Smooth muscle cell (in vitro differentiated cells): ENCODE results near the gene PRF1. TPM values are rescaled to one million over a fixed set of nuclear protein-coding genes. Genes with fewer than 3 reads are reported as not detected.

Experiments
- DNase-seq: peaks from one replicate; lab custom pipeline; 2025; ENCODE audit not compliant: unreplicated experiment; lab: John Stamatoyannopoulos, UW
- H2AFZ ChIP-seq: fragments of 200-600 bp; sonication (generic); 2 replicates; pipeline ENCODE4 v1.6.0; 2016; ENCODE audit warnings: antibody characterized with exemption, low read depth, mild to moderate bottlenecking
- H3F3A ChIP-seq: fragments of 200-600 bp; sonication (generic); 2 replicates; pipeline ENCODE4 v1.6.0; 2017; ENCODE audit warnings: antibody characterized with exemption, low read depth
- H3K27ac ChIP-seq: fragments of 200-600 bp; sonication (generic); 2 replicates; pipeline ENCODE4 v1.5.1; 2016; ENCODE audit warnings: low read depth, mild to moderate bottlenecking
- H3K27me3 ChIP-seq: fragments of 200-600 bp; sonication (generic); 2 replicates; pipeline ENCODE4 v1.6.1; 2016; ENCODE audit warnings: low read depth, mild to moderate bottlenecking
- H3K36me3 ChIP-seq: fragments of 200-600 bp; sonication (generic); 2 replicates; pipeline ENCODE4 v1.5.1; 2016; ENCODE audit warnings: low read depth
- H3K4me1 ChIP-seq: fragments of 200-600 bp; sonication (generic); 2 replicates; pipeline ENCODE4 v1.5.1; 2016; ENCODE audit warnings: low read depth
- H3K4me2 ChIP-seq: fragments of 200-600 bp; sonication (generic); 2 replicates; pipeline ENCODE4 v1.6.0; 2016; ENCODE audit warnings: mild to moderate bottlenecking
- H3K4me3 ChIP-seq: fragments of 200-600 bp; sonication (generic); 2 replicates; pipeline ENCODE4 v1.5.1; 2016; ENCODE audit warnings: mild to moderate bottlenecking
- H3K79me2 ChIP-seq: fragments of 200-600 bp; sonication (generic); 2 replicates; pipeline ENCODE4 v1.6.0; 2016; ENCODE audit warnings: low read depth, mild to moderate bottlenecking
- H3K9ac ChIP-seq: fragments of 200-600 bp; sonication (generic); 2 replicates; pipeline ENCODE4 v1.6.0; 2016; ENCODE audit warnings: low read depth
- H3K9me3 ChIP-seq: fragments of 200-600 bp; sonication (generic); replicated peaks from 2 replicates; pipeline ENCODE4 v1.5.1; 2016; ENCODE audit warnings: low read depth
- H4K20me1 ChIP-seq: fragments of 200-600 bp; sonication (generic); 2 replicates; pipeline ENCODE4 v1.6.0; 2016; ENCODE audit warnings: low read depth
- CTCF ChIP-seq: fragments of 200-600 bp; sonication (generic); IDR thresholded peaks from 2 replicates; pipeline ENCODE4 v1.5.1; 2017; ENCODE audit warnings: borderline replicate concordance, mild to moderate bottlenecking, antibody characterized with exemption; ENCODE audit not compliant: insufficient read depth, poor library complexity, severe bottlenecking
- WGBS: methylation state at CpG from one replicate; pipeline ENCODE4 v1.1.7; 2016; ENCODE audit warnings: low lambda C conversion rate; 5-methylcytosine and 5-hydroxymethylcytosine counted together
- polyA plus RNA-seq: library from polyadenylated mRNA; unstranded; fragments of >200 nt; fragmentation: Nextera tagmentation; extraction: Ambion mirVana; gene quantifications from 2 replicates; pipeline ENCODE4 v1.2.1, GENCODE V29; 2016
- total RNA-seq: library from RNA; depleted of rRNA; stranded (reverse); fragments of >200 nt; gene quantifications from 2 replicates; pipeline ENCODE4 v1.2.3, GENCODE V29; 2014

Gene PRF1
- total and polyA plus RNA-seq, 2 experiments from 2014 or later: not detected

GRCh38 chr10:70584909-70585544, 17.5 kb downstream of the PRF1 start:
- WGBS: 18% methylated on average over 7 of the region's 7 CpGs
- no peak overlapping the region for H2AFZ ChIP-seq
- no peaks in the 10 kb centered on the region for H3F3A ChIP-seq
- H4K20me1 ChIP-seq: no peaks in the 10 kb centered on the region
- no peak overlapping the region for H3K4me3 ChIP-seq
- H3K9ac ChIP-seq: no peak overlapping the region
- no peaks in the 10 kb centered on the region for H3K27me3 ChIP-seq
- no peaks in the 10 kb centered on the region for H3K36me3 ChIP-seq
- H3K4me2 ChIP-seq: peak overlapping the region; percentile 71
- H3K4me1 ChIP-seq: peaks cover 10% of the 10 kb centered on the region
- H3K79me2 ChIP-seq: no peaks in the 10 kb centered on the region
- TF ChIP-seq CTCF: no peak
- DNase-seq: no peak
- H3K9me3 ChIP-seq: no peaks in the 10 kb centered on the region
- no peak overlapping the region for H3K27ac ChIP-seq

- Histone ChIP-seq H3K27ac (no peak overlapping the region), H3K9ac (no peak overlapping the region), H4K20me1 (no peaks in the 10 kb centered on the region), H3K4me1 (peaks cover 10% of the 10 kb centered on the region), H3K36me3 (no peaks in the 10 kb centered on the region), H3K4me2 (peak overlapping the region; percentile 71), H3F3A (no peaks in the 10 kb centered on the region), H3K9me3 (no peaks in the 10 kb centered on the region), H3K27me3 (no peaks in the 10 kb centered on the region), H3K4me3 (no peak overlapping the region), H2AFZ (no peak overlapping the region), H3K79me2 (no peaks in the 10 kb centered on the region)
- TF ChIP-seq CTCF: no peak
- 94% methylated on average over 11 of the region's 11 CpGs for WGBS
- DNase-seq: no peak
Measured at GRCh38 chr10:70584366-70584765, 18.2 kb downstream of the PRF1 start.

GRCh38 chr10:70583669-70584037, 18.9 kb downstream of the PRF1 start:
- Histone ChIP-seq H3K27ac (no peak overlapping the region), H3K9ac (no peak overlapping the region), H3F3A (no peaks in the 10 kb centered on the region), H3K27me3 (no peaks in the 10 kb centered on the region), H3K4me1 (peaks cover 10% of the 10 kb centered on the region), H4K20me1 (no peaks in the 10 kb centered on the region), H3K4me3 (no peak overlapping the region), H3K4me2 (no peak overlapping the region), H3K9me3 (no peaks in the 10 kb centered on the region), H3K36me3 (no peaks in the 10 kb centered on the region), H2AFZ (no peak overlapping the region), H3K79me2 (no peaks in the 10 kb centered on the region)
- WGBS: 76% methylated on average over 2 of the region's 2 CpGs
- TF ChIP-seq CTCF: no peak
- DNase-seq: no peak
